HUES48 (cell line): ENCODE measurements around the gene TXN2.
"Not testable (repeated sequence)": the region's sequence is repeated elsewhere in the genome, so short reads cannot be mapped to it uniquely, and the experiment has no call there.

Experiments used
- H3K27ac ChIP-seq: one replicate; pipeline ENCODE4 v1.7.0; 2013; ENCODE audit warnings: low read depth, low read length, inconsistent platforms
- H3K27me3 ChIP-seq: 2 replicates; pipeline ENCODE4 v1.6.1; 2013; ENCODE audit warnings: mild to moderate bottlenecking, low read length; ENCODE audit not compliant: control insufficient read depth, insufficient read depth
- H3K36me3 ChIP-seq: 2 replicates; pipeline ENCODE4 v1.6.1; 2013; ENCODE audit warnings: low read length; ENCODE audit not compliant: control insufficient read depth, insufficient read depth
- H3K4me1 ChIP-seq: 2 replicates; pipeline ENCODE4 v1.6.1; 2013; ENCODE audit warnings: mild to moderate bottlenecking, low read length; ENCODE audit not compliant: control insufficient read depth, insufficient read depth
- H3K4me3 ChIP-seq: 2 replicates; pipeline ENCODE4 v1.5.1; 2013; ENCODE audit warnings: mild to moderate bottlenecking, low read depth, low read length
- H3K9ac ChIP-seq: 2 replicates; pipeline ENCODE4 v1.6.1; 2013; ENCODE audit warnings: mild to moderate bottlenecking, low read depth, low read length, moderate library complexity
- H3K9me3 ChIP-seq: 2 replicates; pipeline ENCODE4 v1.6.1; 2013; ENCODE audit warnings: low read length; ENCODE audit not compliant: control insufficient read depth, insufficient read depth

Gene TXN2

DNA sequence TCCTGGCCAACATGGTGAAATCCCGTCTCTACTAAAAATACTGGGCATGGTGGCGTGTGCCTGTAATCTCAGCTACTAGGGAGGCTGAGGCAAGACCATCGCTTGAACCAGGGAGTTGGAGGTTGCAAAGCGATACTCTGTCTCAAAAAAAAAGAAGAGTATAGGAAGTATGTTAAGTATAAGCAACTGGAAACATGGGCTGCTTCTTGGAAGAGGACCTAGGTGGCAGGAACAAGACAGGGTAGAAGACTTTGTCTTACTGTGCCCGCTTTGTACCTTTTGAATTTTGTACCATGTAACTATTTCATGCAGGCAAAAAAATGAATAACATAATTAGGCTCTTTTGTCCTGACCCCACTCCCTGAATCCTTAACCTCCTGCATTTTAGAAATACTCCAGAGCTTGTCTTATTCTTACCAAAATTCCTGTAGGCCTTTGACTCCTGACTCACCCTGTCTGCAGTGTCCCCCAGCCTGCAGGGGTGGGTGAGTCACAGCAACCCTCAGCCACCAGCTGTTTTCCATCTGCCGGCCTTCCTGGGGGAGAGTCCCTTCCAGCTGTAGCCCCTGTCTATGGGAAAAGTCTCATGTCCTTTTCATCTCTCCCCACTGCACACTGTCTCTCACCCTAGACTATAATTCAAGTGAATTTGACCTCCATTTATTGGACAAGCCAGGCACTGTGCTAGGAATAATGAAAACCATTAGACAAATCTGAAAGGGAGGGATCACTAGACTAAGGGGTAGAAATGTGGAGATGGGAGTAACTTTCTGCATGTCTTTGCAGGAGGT lies 41.8 kb downstream of the TXN2 start:
- no peaks in the 10 kb centered on the region for H3K36me3 ChIP-seq
- H3K27me3 ChIP-seq: no peaks in the 10 kb centered on the region
- H3K9me3 ChIP-seq: no peaks in the 10 kb centered on the region
- peak overlapping the region; percentile 83 for H3K27ac ChIP-seq
- peaks cover 10% of the 10 kb centered on the region for H3K4me1 ChIP-seq
- no peak overlapping the region for H3K4me3 ChIP-seq
- H3K9ac ChIP-seq: no peak overlapping the region

GRCh38 chr22:36435516-36436415 lies 45.7 kb downstream of the TXN2 start:
- peaks cover 19% of the 10 kb centered on the region for H3K4me1 ChIP-seq
- no peaks in the 10 kb centered on the region for H3K27me3 ChIP-seq
- no peak overlapping the region for H3K9ac ChIP-seq
- H3K36me3 ChIP-seq: no peaks in the 10 kb centered on the region
- peak overlapping the region; percentile 70 for H3K27ac ChIP-seq
- H3K4me3 ChIP-seq: no peak overlapping the region
- no peaks in the 10 kb centered on the region for H3K9me3 ChIP-seq

GRCh38 chr22:36433318-36434231 lies 47.9 kb downstream of the TXN2 start:
- H3K9me3 ChIP-seq: no peaks in the 10 kb centered on the region
- no peak overlapping the region for H3K9ac ChIP-seq
- H3K4me1 ChIP-seq: peaks cover 16% of the 10 kb centered on the region
- no peak overlapping the region for H3K4me3 ChIP-seq
- no peaks in the 10 kb centered on the region for H3K36me3 ChIP-seq
- no peak overlapping the region for H3K27ac ChIP-seq
- H3K27me3 ChIP-seq: no peaks in the 10 kb centered on the region

GRCh38 chr22:36432592-36433317 lies 48.7 kb downstream of the TXN2 start:
- Histone ChIP-seq H3K36me3 (no peaks in the 10 kb centered on the region), H3K4me3 (no peak overlapping the region), H3K27me3 (no peaks in the 10 kb centered on the region), H3K9ac (no peak overlapping the region), H3K4me1 (peaks cover 16% of the 10 kb centered on the region), H3K9me3 (no peaks in the 10 kb centered on the region), H3K27ac (peak overlapping the region; percentile 27)

- Histone ChIP-seq H3K27me3 (no peaks in the 10 kb centered on the region), H3K9me3 (no peaks in the 10 kb centered on the region), H3K4me1 (peaks cover 16% of the 10 kb centered on the region), H3K36me3 (no peaks in the 10 kb centered on the region), H3K9ac (no peak overlapping the region), H3K27ac (no peak overlapping the region), H3K4me3 (no peak overlapping the region)
Measured at GRCh38 chr22:36431977-36432376, 49.5 kb downstream of the TXN2 start.

DNA sequence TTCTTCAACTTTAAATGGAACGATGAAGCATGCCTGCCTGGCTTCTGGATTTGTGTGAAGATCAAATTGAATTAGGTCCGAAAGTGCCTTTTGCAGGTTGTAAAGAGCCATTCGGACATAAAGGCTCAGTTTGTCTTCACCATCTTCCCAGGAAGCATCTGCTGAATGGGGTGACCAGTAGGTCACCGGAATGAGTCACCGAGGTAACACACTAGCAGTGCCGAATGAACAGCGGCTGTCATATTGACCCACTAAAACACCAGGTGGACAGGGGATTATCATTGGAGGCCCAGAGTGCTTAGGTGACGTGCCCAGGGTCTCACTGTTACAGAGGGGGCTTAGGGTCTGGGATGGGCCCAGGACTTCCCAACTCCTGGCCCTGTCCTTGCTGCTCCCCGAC lies 50.6 kb downstream of the TXN2 start:
- H3K9ac ChIP-seq: no peak overlapping the region
- no peak overlapping the region for H3K4me3 ChIP-seq
- no peaks in the 10 kb centered on the region for H3K9me3 ChIP-seq
- no peak overlapping the region for H3K27ac ChIP-seq
- no peaks in the 10 kb centered on the region for H3K27me3 ChIP-seq
- H3K4me1 ChIP-seq: peaks cover 21% of the 10 kb centered on the region
- no peaks in the 10 kb centered on the region for H3K36me3 ChIP-seq

DNA sequence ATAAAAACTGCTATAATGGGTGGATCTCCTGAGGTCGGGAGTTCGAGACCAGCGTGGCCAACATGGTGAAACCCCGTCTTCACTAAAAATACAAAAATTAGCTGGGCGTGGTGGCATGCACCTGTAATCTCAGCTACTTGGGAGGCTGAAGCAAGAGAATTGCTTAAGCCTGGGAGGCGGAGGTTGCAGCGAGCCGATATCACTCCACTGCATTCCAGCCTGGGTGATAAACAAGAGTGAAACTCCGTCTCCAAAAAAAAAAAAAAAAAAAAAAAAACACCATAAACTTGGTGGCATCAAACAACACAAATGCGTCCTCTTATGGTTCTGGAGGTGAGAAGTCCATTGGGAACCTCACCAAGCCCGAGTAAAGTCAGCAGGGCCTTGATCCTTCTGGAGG lies 53.5 kb downstream of the TXN2 start:
- H3K36me3 ChIP-seq, H3K27me3 ChIP-seq, H3K4me3 ChIP-seq, H3K9me3 ChIP-seq, H3K27ac ChIP-seq, H3K9ac ChIP-seq: not testable (repeated sequence)
- peaks cover 13% of the 10 kb centered on the region for H3K4me1 ChIP-seq

- H3K36me3 ChIP-seq: no peaks in the 10 kb centered on the region
- H3K27ac ChIP-seq: peak overlapping the region; percentile 76
- no peaks in the 10 kb centered on the region for H3K27me3 ChIP-seq
- no peak overlapping the region for H3K9ac ChIP-seq
- peaks cover 7% of the 10 kb centered on the region for H3K4me1 ChIP-seq
- H3K9me3 ChIP-seq: no peaks in the 10 kb centered on the region
- H3K4me3 ChIP-seq: no peak overlapping the region
Measured at GRCh38 chr22:36425977-36426523, 55.4 kb downstream of the TXN2 start.

DNA sequence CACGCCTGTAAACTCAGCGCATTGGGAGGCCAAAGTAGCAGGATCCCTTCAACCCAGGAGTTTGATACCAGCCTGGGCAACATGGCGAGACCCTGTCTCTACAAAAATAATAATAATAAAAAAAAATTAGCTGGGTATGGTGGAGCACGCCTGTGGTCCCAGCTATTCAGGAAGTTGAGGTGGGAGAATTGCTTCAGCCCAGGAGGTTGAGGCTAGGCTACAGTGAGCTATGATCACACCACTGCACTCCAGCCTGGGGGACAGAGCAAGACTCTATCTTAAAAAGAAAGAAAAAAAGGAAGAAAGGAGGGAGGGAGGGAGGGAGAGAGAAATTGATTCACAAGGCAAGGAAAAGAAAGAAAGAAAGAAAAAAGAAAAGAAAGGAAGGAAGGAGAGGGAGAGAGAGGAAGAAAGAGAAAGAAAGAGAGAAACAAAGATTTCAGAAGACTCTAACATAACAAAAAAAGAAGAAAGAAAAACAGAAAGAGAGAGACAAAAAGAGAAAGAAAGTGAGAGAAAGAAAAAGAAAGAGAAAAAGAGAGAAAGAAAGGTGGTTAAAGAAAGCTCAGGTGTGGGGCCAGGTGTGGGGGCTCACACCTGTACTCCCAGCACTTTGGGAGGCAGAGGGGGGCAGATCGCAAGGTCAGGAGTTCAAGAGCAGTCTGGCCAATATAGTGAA lies 56.4 kb downstream of the TXN2 start:
- Histone ChIP-seq H3K4me3 (no peak overlapping the region), H3K27me3 (no peaks in the 10 kb centered on the region), H3K9me3 (no peaks in the 10 kb centered on the region), H3K27ac (no peak overlapping the region), H3K4me1 (peaks cover 7% of the 10 kb centered on the region), H3K9ac (no peak overlapping the region), H3K36me3 (no peaks in the 10 kb centered on the region)
